NCI-H1694 treated with DMSO at 0.1 percent for 48 hours (cell line): ENCODE data around the gene SLC11A1.

ENCODE experiments used
- DNase-seq: peaks from one replicate; lab custom pipeline; 2025; lab: John Stamatoyannopoulos, UW

Gene SLC11A1

GRCh38 chr2:218394298-218395089, 12.4 kb downstream of the SLC11A1 start:
- DNase-seq = no peak

GRCh38 chr2:218395090-218395444, 13.0 kb downstream of the SLC11A1 start:
- DNase-seq = no peak

DNA sequence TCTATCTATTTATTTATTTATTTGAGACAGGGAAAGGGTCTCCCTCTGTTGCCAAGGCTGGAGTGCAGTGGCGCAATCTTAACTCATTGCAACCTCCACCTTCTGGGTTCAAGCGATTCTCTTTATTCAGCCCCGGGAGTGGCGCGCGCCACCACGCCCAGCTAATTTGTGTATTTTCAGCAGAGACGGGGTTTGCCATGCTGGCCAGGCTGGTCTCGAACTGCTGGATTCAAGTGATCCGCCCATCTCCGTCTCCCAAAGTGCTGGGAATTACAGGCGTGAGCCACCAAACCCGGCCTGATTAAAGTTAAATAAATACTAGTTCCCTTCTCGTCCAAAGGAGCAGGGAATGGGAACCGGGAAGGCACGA, 13.4 kb downstream of the SLC11A1 start:
- DNase-seq = no peak

- DNase-seq = peak; percentile 92
Measured at GRCh38 chr2:218395826-218396687, 14.0 kb downstream of the SLC11A1 start.

- DNase-seq = peak; percentile 60
Measured at GRCh38 chr2:218396688-218397462, 14.8 kb downstream of the SLC11A1 start.

GRCh38 chr2:218397463-218397819, 15.4 kb downstream of the SLC11A1 start:
- no peak for DNase-seq

- DNase-seq = no peak
Measured at GRCh38 chr2:218397820-218398436, 15.9 kb downstream of the SLC11A1 start.

GRCh38 chr2:218398437-218399390, 16.6 kb downstream of the SLC11A1 start:
- no peak for DNase-seq

DNA sequence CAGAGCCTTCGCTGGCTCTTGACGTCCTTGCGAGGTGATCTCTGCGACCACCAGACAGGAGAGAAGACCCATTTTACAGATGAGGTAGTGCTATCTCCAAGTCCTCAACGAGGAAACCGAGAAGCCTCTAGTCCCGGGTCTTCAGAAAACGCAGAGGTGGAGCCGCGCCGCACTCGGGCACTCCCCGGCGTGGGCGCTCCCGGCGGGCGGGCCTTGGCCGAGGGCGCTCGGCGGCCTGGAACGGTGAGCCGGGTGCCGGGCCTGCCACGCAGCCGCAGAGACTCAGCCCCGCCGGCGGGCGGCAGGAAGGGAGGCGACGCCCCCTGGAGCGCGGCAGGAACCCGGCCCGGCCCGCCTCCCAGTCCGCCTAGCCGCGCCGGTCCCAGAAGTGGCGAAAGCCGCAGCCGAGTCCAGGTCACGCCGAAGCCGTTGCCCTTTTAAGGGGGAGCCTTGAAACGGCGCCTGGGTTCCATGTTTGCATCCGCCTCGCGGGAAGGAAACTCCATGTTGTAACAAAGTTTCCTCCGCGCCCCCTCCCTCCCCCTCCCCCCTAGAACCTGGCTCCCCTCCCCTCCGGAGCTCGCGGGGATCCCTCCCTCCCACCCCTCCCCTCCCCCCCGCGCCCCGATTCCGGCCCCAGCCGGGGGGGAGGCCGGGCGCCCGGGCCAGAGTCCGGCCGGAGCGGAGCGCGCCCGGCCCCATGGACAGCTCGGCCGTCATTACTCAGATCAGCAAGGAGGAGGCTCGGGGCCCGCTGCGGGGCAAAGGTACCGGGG, 17.5 kb downstream of the SLC11A1 start, which contains the start of gene CTDSP1:
CTDSP1 (plus strand) TSS at position 478 of the 776 bp plus-strand sequence; CDS start at position 701, 223 bp downstream.
- DNase-seq = peak; percentile 83

DNA sequence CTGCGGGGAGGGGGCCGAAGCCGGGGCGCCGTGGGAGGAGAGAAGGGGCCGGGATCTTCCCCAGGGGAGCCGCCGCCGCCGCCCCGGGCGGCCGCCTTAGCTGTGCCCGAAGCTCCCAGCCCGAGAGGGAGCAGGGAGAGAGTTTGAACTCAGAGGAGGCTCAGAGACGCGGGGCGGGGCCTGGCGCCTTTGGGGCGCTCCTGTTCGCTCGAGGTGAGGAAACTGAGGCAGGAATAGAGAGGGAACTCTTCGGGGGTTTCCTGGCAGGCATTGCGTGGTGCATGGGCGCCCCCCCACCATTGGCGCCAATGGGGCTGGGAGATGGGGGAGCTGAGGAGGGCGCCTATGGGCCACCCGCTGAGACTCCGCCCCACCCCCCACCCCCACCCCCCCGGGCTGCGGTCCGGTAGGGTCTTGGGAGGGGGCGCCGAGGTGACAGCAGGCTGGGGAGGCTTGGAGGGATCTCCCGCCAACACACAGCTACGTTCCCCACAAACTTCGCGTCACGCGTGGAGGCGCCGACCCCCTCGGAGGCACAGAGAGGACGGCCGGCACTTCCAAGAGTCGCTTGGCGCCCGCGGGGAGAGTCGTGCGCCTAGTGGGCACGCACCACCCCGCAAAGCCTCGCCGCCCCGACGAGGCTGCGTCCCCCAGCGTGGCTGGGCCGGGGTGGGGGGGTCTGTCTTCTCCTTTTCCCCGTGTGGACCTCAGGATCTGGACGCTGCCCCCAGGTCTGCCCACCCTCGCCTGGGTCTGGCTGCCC, 18.3 kb downstream of the SLC11A1 start:
- no peak for DNase-seq

- no peak for DNase-seq
Measured at GRCh38 chr2:218400930-218401881, 19.1 kb downstream of the SLC11A1 start.

DNA sequence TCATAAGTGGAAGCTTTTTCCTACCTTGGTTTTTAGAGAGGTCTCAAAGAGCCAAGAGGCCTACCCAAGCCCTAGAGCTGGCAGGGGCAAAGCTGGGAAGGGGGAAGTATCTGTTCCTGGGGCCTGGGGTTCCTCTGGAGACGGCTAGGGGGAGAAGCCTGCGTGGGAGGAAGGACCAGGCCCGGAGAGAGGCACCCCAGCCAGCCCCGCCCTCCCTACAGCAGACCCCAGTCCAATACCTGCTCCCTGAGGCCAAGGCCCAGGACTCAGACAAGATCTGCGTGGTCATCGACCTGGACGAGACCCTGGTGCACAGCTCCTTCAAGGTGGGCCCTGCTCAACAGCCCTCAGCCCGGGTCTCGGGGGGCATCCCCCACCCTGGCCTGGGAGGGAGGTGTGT, 19.8 kb downstream of the SLC11A1 start:
- DNase-seq = no peak

DNA sequence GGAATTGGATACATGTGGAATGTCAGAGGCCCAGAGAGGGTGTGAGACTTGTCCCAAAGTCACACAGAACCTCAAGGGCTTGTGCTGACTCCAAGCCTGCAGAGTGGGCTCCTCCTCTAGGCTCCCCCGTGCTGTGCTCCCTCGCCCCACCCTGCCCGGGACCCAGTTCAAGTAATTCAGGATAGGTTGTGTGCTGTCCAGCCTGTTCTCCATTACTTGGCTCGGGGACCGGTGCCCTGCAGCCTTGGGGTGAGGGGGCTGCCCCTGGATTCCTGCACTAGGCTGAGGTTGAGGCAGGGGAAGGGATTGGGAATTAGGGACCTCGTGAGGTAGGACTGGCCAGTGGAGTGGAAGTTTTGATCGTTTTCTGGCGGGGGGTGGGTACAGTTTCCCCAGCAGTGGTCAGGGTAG, 20.4 kb downstream of the SLC11A1 start:
- no peak for DNase-seq

- DNase-seq = no peak
Measured at GRCh38 chr2:218402911-218403411, 20.9 kb downstream of the SLC11A1 start.

DNA sequence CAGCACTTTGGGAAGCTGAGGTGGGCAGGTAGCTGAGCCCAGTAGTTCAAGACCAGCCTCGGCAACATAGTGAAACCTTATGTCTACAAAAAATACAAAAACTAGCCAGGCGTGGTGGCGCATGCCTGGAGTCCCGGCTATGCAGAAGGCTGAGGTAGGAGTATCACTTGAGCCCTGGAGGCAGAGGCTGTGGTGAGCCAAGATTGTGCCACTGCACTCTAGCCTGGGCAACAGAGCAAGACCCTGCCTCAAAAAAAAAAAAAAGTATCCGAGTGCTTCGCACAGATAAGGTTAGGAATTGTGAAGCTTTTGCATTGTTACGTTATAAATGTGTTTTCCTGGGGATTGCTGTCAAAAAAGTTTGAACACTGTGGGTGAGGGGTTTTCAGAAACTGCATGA, 21.7 kb downstream of the SLC11A1 start:
- DNase-seq = no peak

- no peak for DNase-seq
Measured at GRCh38 chr2:218404351-218405085, 22.4 kb downstream of the SLC11A1 start.

DNA sequence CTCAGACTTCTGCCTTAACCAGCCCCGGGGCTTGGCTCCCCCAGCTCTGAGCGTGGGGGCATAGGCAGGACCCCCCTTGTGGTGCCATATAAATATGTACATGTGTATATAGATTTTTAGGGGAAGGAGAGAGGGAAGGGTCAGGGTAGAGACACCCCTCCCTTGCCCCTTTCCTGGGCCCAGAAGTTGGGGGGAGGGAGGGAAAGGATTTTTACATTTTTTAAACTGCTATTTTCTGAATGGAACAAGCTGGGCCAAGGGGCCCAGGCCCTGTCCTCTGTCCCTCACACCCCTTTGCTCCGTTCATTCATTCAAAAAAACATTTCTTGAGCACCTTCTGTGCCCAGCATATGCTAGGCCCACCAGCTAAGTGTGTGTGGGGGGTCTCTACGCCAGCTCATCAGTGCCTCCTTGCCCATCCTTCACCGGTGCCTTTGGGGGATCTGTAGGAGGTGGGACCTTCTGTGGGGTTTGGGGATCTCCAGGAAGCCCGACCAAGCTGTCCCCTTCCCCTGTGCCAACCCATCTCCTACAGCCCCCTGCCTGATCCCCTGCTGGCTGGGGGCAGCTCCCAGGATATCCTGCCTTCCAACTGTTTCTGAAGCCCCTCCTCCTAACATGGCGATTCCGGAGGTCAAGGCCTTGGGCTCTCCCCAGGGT, 23.1 kb downstream of the SLC11A1 start:
- no peak for DNase-seq
